Transverse colon (tissue), 4 donors: ENCODE results near the gene RNF168. TPM values are rescaled to one million over a fixed set of nuclear protein-coding genes. Genes with fewer than 3 reads are reported as not detected.
"Not testable (repeated sequence)": the region's sequence is repeated elsewhere in the genome, so short reads cannot be mapped to it uniquely, and the experiment has no call there.

Experiments used
- DNase-seq: peaks from one replicate; pipeline ENCODE4 v3.0.0-alpha.2; 2019
- H3K27ac ChIP-seq, 4 donors: fragments of 200-600 bp; sonication (generic); 2 replicates each; pipeline ENCODE4 v1.5.1; 2016 to 2018; ENCODE audit warnings: inconsistent platforms in 4 of 4
- H3K27me3 ChIP-seq: fragments of 200-600 bp; sonication (generic); 2 replicates; pipeline ENCODE4 v1.5.1; 2017; ENCODE audit warnings: inconsistent platforms
- H3K36me3 ChIP-seq, 4 donors: fragments of 200-600 bp; sonication (generic); 2 replicates each; pipeline ENCODE4 v1.5.1; 2017 to 2019; ENCODE audit warnings: inconsistent platforms in 4 of 4
- H3K4me1 ChIP-seq, 4 donors: fragments of 200-600 bp; sonication (generic); 2 replicates each; pipeline ENCODE4 v1.5.1; 2017 to 2020; ENCODE audit warnings: inconsistent platforms in 4 of 4
- H3K4me3 ChIP-seq, 4 donors: fragments of 200-600 bp; sonication (generic); 1 replicate in 1 of 4; 2 replicates in 3 of 4; pipeline versions ENCODE4 v1.5.1 to v1.6.1; 2017 to 2019; ENCODE audit warnings: inconsistent platforms in 4 of 4
- H3K9me3 ChIP-seq, 2 donors: fragments of 200-600 bp; sonication (generic); 2 replicates each; pipeline ENCODE4 v1.5.1; 2017 to 2019; ENCODE audit warnings: inconsistent platforms in 2 of 2
- CTCF ChIP-seq, 5 experiments: fragments of 200-600 bp in 3 of 5; fragments of 450-650 bp in 2 of 5; sonication (generic) in 3 of 5; IDR thresholded peaks; 1 replicate in 2 of 5; 2 replicates in 3 of 5; pipeline ENCODE4 v1.5.1; 2016 to 2017; ENCODE audit warnings: antibody characterized with exemption in 5 of 5, inconsistent platforms in 3 of 5, mild to moderate bottlenecking in 2 of 5, moderate library complexity in 1 of 5
- EP300 ChIP-seq: sonication (generic); formaldehyde crosslinking; IDR thresholded peaks from one replicate; pipeline ENCODE4 v1.6.1; 2017; ENCODE audit warnings: antibody characterized with exemption, low read depth
- POLR2A ChIP-seq: fragments of 450-650 bp; IDR thresholded peaks from one replicate; pipeline ENCODE4 v1.6.1; 2016; ENCODE audit warnings: antibody characterized with exemption, mild to moderate bottlenecking, moderate library complexity
- POLR2AphosphoS5 ChIP-seq, 3 donors: sonication (generic); formaldehyde crosslinking; IDR thresholded peaks; one replicate each; pipeline ENCODE4 v1.6.1; 2016; ENCODE audit warnings: antibody characterized with exemption in 3 of 3
- WGBS, 2 donors: methylation state at CpG; one replicate each; pipeline ENCODE4 v1.1.5; 2018; ENCODE audit warnings: low coverage in 1 of 2; 5-methylcytosine and 5-hydroxymethylcytosine counted together
- in situ Hi-C, 4 donors: fragments of 200-750 bp; cut with MboI; loops; one replicate each; pipeline versions ENCODE4 v1.15.0 to v1.15.1; 2017; ENCODE audit warnings: low sequenced_read_pairs in 3 of 4, low pct_ligation_motif_present in 1 of 4, low pct_unique_long_range_greater_than_20kb in 1 of 4
- intact Hi-C: fragments of 100-400 bp; cut with DNase I; formaldehyde crosslinking; loops from one replicate; pipeline ENCODE4 v1.15.1; 2023; ENCODE audit warnings: low total_unique reads
- small RNA-seq, 4 donors: library from RNA; depleted of rRNA; stranded (forward); fragments of <200 nt; gene quantifications; one replicate each; pipeline ENCODE3, GENCODE V24; 2016
- total RNA-seq, 4 donors: library from RNA; depleted of rRNA; stranded (reverse); fragments of >200 nt; gene quantifications; one replicate each; pipeline ENCODE4 v1.1.0, GENCODE V29; 2016

RNF168 gene
- total RNA-seq, 4 donors from 2014 or later: 17.3 to 221 (median 19.5) TPM

- TF ChIP-seq CTCF (IDR thresholded peaks at IDR 0.05) (no peak), POLR2A (no peak), EP300 (no peak), POLR2AphosphoS5 (IDR thresholded peaks at IDR 0.05) (peak in 1 of 3 donors; percentile 21)
- in situ Hi-C loops: no loop called here
- H3K27me3 ChIP-seq: no peaks in the 10 kb centered on the region
- peaks cover 0 to 11% (median 0%) of the 10 kb centered on the region in 4 donors for H3K36me3 ChIP-seq
- peaks cover 3 to 28% (median 14%) of the 10 kb centered on the region in 4 donors for H3K4me1 ChIP-seq
- no peaks in the 10 kb centered on the region for H3K9me3 ChIP-seq
- peak overlapping the region in 1 of 4 donors; percentile 38 for H3K27ac ChIP-seq
- intact Hi-C loops: no loop called here
- H3K4me3 ChIP-seq: no peak overlapping the region
- 75% methylated on average over 2 to 9 of the region's 10 CpGs for whole genome bisulfite sequencing, 2 donors
- DNase-seq: peak; percentile 23
Measured at GRCh38 chr3:196423044-196423781, 80.4 kb downstream of the RNF168 start.

GRCh38 chr3:196421668-196422067 lies 81.9 kb downstream of the RNF168 start:
- in situ Hi-C loops, H3K27ac ChIP-seq, H3K27me3 ChIP-seq, intact Hi-C loops, H3K9me3 ChIP-seq, H3K4me3 ChIP-seq, DNase-seq: not testable (repeated sequence)
- Histone ChIP-seq H3K4me1 (peaks cover 3 to 28% (median 14%) of the 10 kb centered on the region in 4 donors), H3K36me3 (peaks cover 0 to 11% (median 0%) of the 10 kb centered on the region in 4 donors)
- 88 to 90% methylated on average over 4 to 5 of the region's 5 CpGs for WGBS, 2 donors

GRCh38 chr3:196419386-196419785 lies 84.2 kb downstream of the RNF168 start:
- WGBS, 2 donors: 83 to 92% methylated on average over 1 to 6 of the region's 6 CpGs
- H3K4me1 ChIP-seq: peaks cover 3 to 28% (median 14%) of the 10 kb centered on the region in 4 donors
- intact Hi-C loops: no loop called here
- H3K4me3 ChIP-seq: no peak overlapping the region
- H3K27me3 ChIP-seq: no peaks in the 10 kb centered on the region
- no peak overlapping the region for H3K27ac ChIP-seq
- TF ChIP-seq EP300 (no peak), CTCF (IDR thresholded peaks at IDR 0.05) (no peak), POLR2A (no peak), POLR2AphosphoS5 (IDR thresholded peaks at IDR 0.05) (no peak)
- no peaks in the 10 kb centered on the region for H3K36me3 ChIP-seq
- no peak for DNase-seq
- no peaks in the 10 kb centered on the region for H3K9me3 ChIP-seq
- in situ Hi-C loops: no loop called here

Small RNA genes within 50 kb of the gene (small RNA-seq; reads per million reads assigned to genes)
- gene AC083822.1 (0 reads per million in 4 donors), gene AC117490.1 (0 reads per million in 4 donors), gene RPS29P3 (0 to 0.28 (median 0) reads per million in 4 donors)

Other genes with a start within 250 kb of the RNF168 start
- gene PCYT1A, start 216.0 kb downstream of the RNF168 start, total RNA-seq: 100 to 1,000 TPM in 1 of 4 donors, 10 to 100 TPM in 3; 50.1 to 104 (median 76.2) TPM
- 1 to 10 TPM in 3 of 4 donors, not detected in 1; 2.4 to 4.4 (median 3.7) TPM for gene DYNLT2B, start 185.5 kb downstream of the RNF168 start, total RNA-seq
- gene TM4SF19, start 165.4 kb downstream of the RNF168 start, total RNA-seq: not detected
- 10 to 100 TPM; 13.8 to 25.4 (median 15.4) TPM for gene UBXN7, start 71.3 kb downstream of the RNF168 start, total RNA-seq
- not detected for gene SMCO1, start 11.6 kb upstream of the RNF168 start, total RNA-seq
- 10 to 100 TPM in 1 of 4 donors, 1 to 10 TPM in 2, not detected in 1; 1.6 to 14.2 (median 4.6) TPM for gene WDR53, start 64.8 kb upstream of the RNF168 start, total RNA-seq
- gene FBXO45, start 64.9 kb upstream of the RNF168 start, total RNA-seq: 1 to 10 TPM; 2.4 to 8.6 (median 5.3) TPM
- gene NRROS, start 135.9 kb upstream of the RNF168 start, total RNA-seq: 1 to 10 TPM in 2 of 4 donors, not detected in 2; 2.5 to 3.7 TPM
- gene CEP19, start 208.5 kb upstream of the RNF168 start, total RNA-seq: 1 to 10 TPM in 2 of 4 donors, under 1 TPM in 1, not detected in 1; 0.32 to 2.2 (median 1.8) TPM
- gene PIGX, start 208.6 kb upstream of the RNF168 start, total RNA-seq: 10 to 100 TPM in 3 of 4 donors, 1 to 10 TPM in 1; 4.0 to 36.3 (median 23.6) TPM
- gene PAK2, start 236.1 kb upstream of the RNF168 start, total RNA-seq: 10 to 100 TPM; 16.3 to 54.5 (median 36.7) TPM